Jurkat, Clone E6-1 (cell line): ENCODE measurements around the gene TRIM9.
"Not testable (repeated sequence)": the region's sequence is repeated elsewhere in the genome, so short reads cannot be mapped to it uniquely, and the experiment has no call there.

Source experiments
- DNase-seq: peaks from one replicate; pipeline ENCODE4 v3.0.0-alpha.2; 2011; ENCODE audit warnings: low read depth, low spot score
- H3K4me3 ChIP-seq: 2 replicates; pipeline ENCODE4 v1.5.1; 2011; ENCODE audit warnings: mild to moderate bottlenecking, low read length, control low read depth, moderate library complexity

TRIM9 gene

GRCh38 chr14:51019089-51019488, 75.8 kb downstream of the TRIM9 start:
- no peak overlapping the region for H3K4me3 ChIP-seq
- DNase-seq = no peak

- no peak overlapping the region for H3K4me3 ChIP-seq
- DNase-seq = no peak
Observed at GRCh38 chr14:51018521-51018920, 76.4 kb downstream of the TRIM9 start.

- DNase-seq = no peak
- no peak overlapping the region for H3K4me3 ChIP-seq
Observed at GRCh38 chr14:51014625-51015024, 80.3 kb downstream of the TRIM9 start.

- no peak overlapping the region for H3K4me3 ChIP-seq
- DNase-seq = no peak
Observed at GRCh38 chr14:51014086-51014485, 80.8 kb downstream of the TRIM9 start.

- H3K4me3 ChIP-seq = no peak overlapping the region
- DNase-seq = no peak
Observed at GRCh38 chr14:51012055-51012454, 82.8 kb downstream of the TRIM9 start.

- DNase-seq = no peak
- no peak overlapping the region for H3K4me3 ChIP-seq
Observed at GRCh38 chr14:51008446-51008845, 86.5 kb downstream of the TRIM9 start.

GRCh38 chr14:51006781-51007211, 88.1 kb downstream of the TRIM9 start:
- DNase-seq = no peak
- H3K4me3 ChIP-seq = no peak overlapping the region

GRCh38 chr14:51006324-51006723, 88.6 kb downstream of the TRIM9 start:
- no peak for DNase-seq
- no peak overlapping the region for H3K4me3 ChIP-seq

GRCh38 chr14:51004801-51005526, 89.9 kb downstream of the TRIM9 start:
- no peak for DNase-seq
- no peak overlapping the region for H3K4me3 ChIP-seq

- no peak overlapping the region for H3K4me3 ChIP-seq
- DNase-seq = no peak
Observed at GRCh38 chr14:51004352-51004800, 90.5 kb downstream of the TRIM9 start.

- no peak overlapping the region for H3K4me3 ChIP-seq
- DNase-seq = no peak
Observed at GRCh38 chr14:51002406-51002999, 92.4 kb downstream of the TRIM9 start.

- no peak for DNase-seq
- H3K4me3 ChIP-seq = no peak overlapping the region
Observed at GRCh38 chr14:51000566-51000965, 94.3 kb downstream of the TRIM9 start.

- DNase-seq = no peak
Observed at GRCh38 chr14:50999726-51000125, 95.2 kb downstream of the TRIM9 start.

GRCh38 chr14:50998612-50999011, 96.3 kb downstream of the TRIM9 start:
- no peak for DNase-seq
- no peak overlapping the region for H3K4me3 ChIP-seq

More at GRCh38 chr14:50999726-51000125, 95.2 kb downstream of the TRIM9 start:
- no peak overlapping the region for H3K4me3 ChIP-seq

- no peak for DNase-seq
Observed at GRCh38 chr14:50997712-50998111, 97.2 kb downstream of the TRIM9 start.

GRCh38 chr14:50994158-50994557, 100.7 kb downstream of the TRIM9 start:
- not testable (repeated sequence) for DNase-seq, H3K4me3 ChIP-seq

More at GRCh38 chr14:50997712-50998111, 97.2 kb downstream of the TRIM9 start:
- H3K4me3 ChIP-seq = no peak overlapping the region

- H3K4me3 ChIP-seq = no peak overlapping the region
- no peak for DNase-seq
Observed at GRCh38 chr14:50985859-50986331, 109.0 kb downstream of the TRIM9 start.

- no peak overlapping the region for H3K4me3 ChIP-seq
- DNase-seq = no peak
Observed at GRCh38 chr14:50985124-50985858, 109.6 kb downstream of the TRIM9 start.

GRCh38 chr14:50984036-50984710, 110.7 kb downstream of the TRIM9 start:
- no peak for DNase-seq
- H3K4me3 ChIP-seq = no peak overlapping the region
